Natural killer cell (primary cell): ENCODE measurements around the gene MCM8. TPM values are rescaled to one million over a fixed set of nuclear protein-coding genes. Genes with fewer than 3 reads are reported as not detected.

ENCODE experiments used
- ATAC-seq, 3 donors: fragments of 150-1000 bp in 2 of 3; fragments of 200-7000 bp in 1 of 3; cut with Tn5 transposase; 1 replicate in 1 of 3; 2 replicates in 2 of 3; pipeline ENCODE4 v1.10.0; 2021; ENCODE audit warnings: mild to moderate bottlenecking in 2 of 3, moderate library complexity in 2 of 3
- DNase-seq, 2 donors: peaks; one replicate each; pipeline versions ENCODE4 v3.0.0 to v3.0.0-alpha.2; 2013 to 2021; ENCODE audit warnings: mixed read lengths in 1 of 2
- H3K27ac ChIP-seq: one replicate; pipeline ENCODE4 v1.5.1; 2013; ENCODE audit warnings: mild to moderate bottlenecking, low read length
- H3K27me3 ChIP-seq: one replicate; pipeline ENCODE4 v1.6.1; 2013; ENCODE audit warnings: low read length; ENCODE audit not compliant: control insufficient read depth, insufficient read depth
- H3K36me3 ChIP-seq: one replicate; pipeline ENCODE4 v1.6.1; 2013; ENCODE audit warnings: low read length; ENCODE audit not compliant: control insufficient read depth, insufficient read depth
- H3K4me1 ChIP-seq: one replicate; pipeline ENCODE4 v1.6.1; 2013; ENCODE audit warnings: low read length; ENCODE audit not compliant: control insufficient read depth, insufficient read depth
- H3K4me3 ChIP-seq: one replicate; pipeline ENCODE4 v1.5.1; 2013; ENCODE audit warnings: low read length
- H3K9me3 ChIP-seq: one replicate; pipeline ENCODE4 v1.6.1; 2013; ENCODE audit warnings: low read length; ENCODE audit not compliant: control insufficient read depth, insufficient read depth
- H3K27ac Mint-ChIP-seq, 2 donors: one replicate each; pipeline ENCODE4 v1.8.0; 2022; ENCODE audit warnings: mild to moderate bottlenecking in 2 of 2, mixed read lengths in 2 of 2, moderate library complexity in 1 of 2
- H3K27me3 Mint-ChIP-seq, 2 donors: one replicate each; pipeline ENCODE4 v1.8.0; 2022; ENCODE audit warnings: low read depth in 2 of 2, mixed read lengths in 2 of 2
- H3K36me3 Mint-ChIP-seq: one replicate; pipeline ENCODE4 v1.8.0; 2022; ENCODE audit warnings: mixed read lengths
- H3K4me1 Mint-ChIP-seq, 2 donors: one replicate each; pipeline ENCODE4 v1.8.0; 2022; ENCODE audit warnings: mixed read lengths in 2 of 2
- H3K4me3 Mint-ChIP-seq: one replicate; pipeline ENCODE4 v1.8.0; 2022; ENCODE audit warnings: mild to moderate bottlenecking, moderate library complexity, mixed read lengths
- H3K9me3 Mint-ChIP-seq, 2 donors: one replicate each; pipeline ENCODE4 v1.8.0; 2022; ENCODE audit warnings: mixed read lengths in 2 of 2
- WGBS: methylation state at CpG from one replicate; pipeline ENCODE4 v1.1.7; 2013; ENCODE audit warnings: missing lambda C conversion rate; ENCODE audit not compliant: insufficient coverage; 5-methylcytosine and 5-hydroxymethylcytosine counted together
- intact Hi-C: fragments of 100-400 bp; cut with micrococcal nuclease; formaldehyde crosslinking; loops from one replicate; pipeline ENCODE4 v1.14.2; 2022
- total RNA-seq, 4 donors: library from RNA; stranded (reverse); fragments of 120-200 nt in 1 of 4; gene quantifications; one replicate each; pipeline versions ENCODE4 v1.2.3 to v1.2.4, GENCODE V29; 2013 to 2022
- TF ChIP-seq, protein P1 (sequence below): fragments of 200-600 bp; IDR thresholded peaks from one replicate; pipeline ENCODE4 v1.8.0; 2022; ENCODE audit warnings: antibody characterized with exemption

MCM8 gene
- total RNA-seq, 3 donors from 2014 or later (not counting 1 experiment from before 2014, with no cell fraction given), result 8.1 to 14.3 (median 9.0) TPM

DNA sequence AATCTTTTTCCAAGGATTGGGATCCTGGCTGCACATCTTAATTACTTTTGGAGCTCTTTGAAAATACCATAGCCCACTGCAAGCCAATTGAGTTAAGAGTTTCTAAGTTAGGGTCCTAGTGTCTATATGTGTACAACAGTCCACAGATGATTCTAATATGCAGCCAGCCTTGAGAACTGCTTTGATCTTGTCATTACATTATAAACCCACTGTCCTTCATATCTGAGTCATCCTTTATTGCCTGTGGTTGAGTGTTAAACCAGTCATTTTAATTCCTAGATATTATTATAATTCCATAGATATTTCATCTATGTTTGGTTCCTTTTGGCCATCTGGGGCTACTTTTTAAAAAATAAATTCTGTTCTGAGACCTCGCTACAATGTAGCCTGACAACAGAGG lies 24.1 kb downstream of the MCM8 start:
- Mint-ChIP-seq H3K27ac (no peak overlapping the region), H3K36me3 (peaks cover 14% of the 10 kb centered on the region), H3K4me3 (no peak overlapping the region), H3K4me1 (no peaks in the 10 kb centered on the region), H3K9me3 (no peaks in the 10 kb centered on the region), H3K27me3 (no peaks in the 10 kb centered on the region)
- intact Hi-C loops, result no loop called here
- DNase-seq (no peak), ATAC-seq (no peak)
- Histone ChIP-seq H3K36me3 (peaks cover 19% of the 10 kb centered on the region), H3K9me3 (no peaks in the 10 kb centered on the region), H3K27ac (no peak overlapping the region), H3K4me3 (no peak overlapping the region), H3K4me1 (no peaks in the 10 kb centered on the region), H3K27me3 (no peaks in the 10 kb centered on the region)
- WGBS, result 94% methylated on average over 1 of the region's 1 CpG
- TF ChIP-seq, protein P1, sequence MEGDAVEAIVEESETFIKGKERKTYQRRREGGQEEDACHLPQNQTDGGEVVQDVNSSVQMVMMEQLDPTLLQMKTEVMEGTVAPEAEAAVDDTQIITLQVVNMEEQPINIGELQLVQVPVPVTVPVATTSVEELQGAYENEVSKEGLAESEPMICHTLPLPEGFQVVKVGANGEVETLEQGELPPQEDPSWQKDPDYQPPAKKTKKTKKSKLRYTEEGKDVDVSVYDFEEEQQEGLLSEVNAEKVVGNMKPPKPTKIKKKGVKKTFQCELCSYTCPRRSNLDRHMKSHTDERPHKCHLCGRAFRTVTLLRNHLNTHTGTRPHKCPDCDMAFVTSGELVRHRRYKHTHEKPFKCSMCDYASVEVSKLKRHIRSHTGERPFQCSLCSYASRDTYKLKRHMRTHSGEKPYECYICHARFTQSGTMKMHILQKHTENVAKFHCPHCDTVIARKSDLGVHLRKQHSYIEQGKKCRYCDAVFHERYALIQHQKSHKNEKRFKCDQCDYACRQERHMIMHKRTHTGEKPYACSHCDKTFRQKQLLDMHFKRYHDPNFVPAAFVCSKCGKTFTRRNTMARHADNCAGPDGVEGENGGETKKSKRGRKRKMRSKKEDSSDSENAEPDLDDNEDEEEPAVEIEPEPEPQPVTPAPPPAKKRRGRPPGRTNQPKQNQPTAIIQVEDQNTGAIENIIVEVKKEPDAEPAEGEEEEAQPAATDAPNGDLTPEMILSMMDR, result no peak

DNA sequence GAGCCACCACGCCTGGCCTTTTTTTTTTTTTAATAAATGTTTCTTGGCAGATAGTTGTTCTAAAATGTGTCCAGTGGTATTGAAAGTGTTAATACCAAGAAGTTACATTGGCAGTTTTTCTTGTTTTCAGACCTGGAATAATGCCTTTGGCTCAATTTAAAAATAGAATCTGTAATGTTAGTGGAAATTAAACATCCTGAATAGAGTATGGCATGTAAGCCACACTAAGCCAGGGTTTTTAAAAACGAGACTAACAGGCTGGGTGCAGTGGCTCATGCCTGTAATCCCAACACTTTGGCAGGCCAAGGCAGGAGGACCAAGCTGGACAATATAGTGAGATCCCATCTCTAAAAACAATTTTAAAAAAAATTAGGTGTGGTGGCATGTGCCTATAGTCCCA lies 25.3 kb downstream of the MCM8 start:
- Mint-ChIP-seq H3K4me1 (peaks cover 0 to 3% of the 10 kb centered on the region in 2 donors), H3K27me3 (no peaks in the 10 kb centered on the region), H3K27ac (no peak overlapping the region), H3K9me3 (no peaks in the 10 kb centered on the region), H3K4me3 (no peak overlapping the region), H3K36me3 (peaks cover 20% of the 10 kb centered on the region)
- no peaks in the 10 kb centered on the region for H3K27me3 ChIP-seq
- peaks cover 16% of the 10 kb centered on the region for H3K36me3 ChIP-seq
- TF ChIP-seq, protein P1, result no peak
- H3K4me3 ChIP-seq, result no peak overlapping the region
- 100% methylated on average over 2 of the region's 2 CpGs for WGBS
- intact Hi-C loops, result no loop called here
- DNase-seq, result no peak
- H3K9me3 ChIP-seq, result no peaks in the 10 kb centered on the region
- H3K4me1 ChIP-seq, result no peaks in the 10 kb centered on the region
- no peak for ATAC-seq
- H3K27ac ChIP-seq, result no peak overlapping the region

DNA sequence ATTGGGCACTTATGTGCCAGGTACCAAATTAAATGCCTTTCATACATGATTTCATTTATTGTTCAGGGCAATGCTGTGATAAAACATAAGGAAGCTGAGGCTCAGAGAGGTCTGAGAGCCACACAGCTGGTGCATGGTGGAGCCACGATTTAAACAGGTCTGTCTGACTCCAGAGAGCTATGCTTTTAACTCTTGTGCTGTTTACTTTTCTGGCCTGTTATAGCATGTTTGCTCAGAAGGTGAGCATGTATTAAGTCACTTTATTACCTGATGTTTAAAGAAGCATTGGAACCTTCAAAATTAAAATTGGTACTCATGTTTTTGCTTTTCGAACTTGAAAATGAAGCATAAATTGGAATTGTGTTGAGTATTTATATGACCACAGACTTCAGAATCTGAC lies 26.8 kb downstream of the MCM8 start:
- DNase-seq (no peak), ATAC-seq (no peak)
- TF ChIP-seq, protein P1, result no peak
- no peaks in the 10 kb centered on the region for H3K9me3 Mint-ChIP-seq
- no peaks in the 10 kb centered on the region for H3K4me1 ChIP-seq
- H3K36me3 Mint-ChIP-seq, result peaks cover 20% of the 10 kb centered on the region
- peaks cover 18% of the 10 kb centered on the region for H3K36me3 ChIP-seq
- no peaks in the 10 kb centered on the region for H3K27me3 ChIP-seq
- no peaks in the 10 kb centered on the region for H3K27me3 Mint-ChIP-seq
- H3K9me3 ChIP-seq, result no peaks in the 10 kb centered on the region
- 100% methylated on average over 2 of the region's 2 CpGs for WGBS
- H3K27ac ChIP-seq, result no peak overlapping the region
- peaks cover 0 to 3% of the 10 kb centered on the region in 2 donors for H3K4me1 Mint-ChIP-seq
- no peak overlapping the region for H3K4me3 Mint-ChIP-seq
- no peak overlapping the region for H3K27ac Mint-ChIP-seq
- intact Hi-C loops, result no loop called here
- no peak overlapping the region for H3K4me3 ChIP-seq

DNA sequence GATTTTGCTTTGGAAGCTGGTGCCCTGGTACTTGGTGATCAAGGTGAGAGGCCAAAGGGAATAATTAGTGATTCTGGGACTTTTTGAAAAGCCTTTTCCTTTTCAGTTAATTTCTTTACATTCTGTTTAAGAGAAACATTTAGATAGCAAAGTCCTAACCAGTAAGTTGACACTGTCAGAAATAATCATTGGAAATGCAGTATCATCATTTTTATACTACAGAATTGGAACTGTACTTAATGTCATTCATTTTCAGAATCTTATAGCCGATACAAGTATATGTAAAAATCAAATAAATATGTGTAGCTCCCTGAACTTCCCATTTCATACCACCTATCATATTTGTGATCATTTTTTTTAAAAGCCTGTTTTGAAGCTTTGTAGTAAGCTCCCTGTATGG lies 27.5 kb downstream of the MCM8 start:
- Mint-ChIP-seq H3K4me1 (peaks cover 0 to 3% of the 10 kb centered on the region in 2 donors), H3K4me3 (no peak overlapping the region), H3K27ac (no peak overlapping the region), H3K36me3 (peaks cover 20% of the 10 kb centered on the region), H3K9me3 (no peaks in the 10 kb centered on the region), H3K27me3 (no peaks in the 10 kb centered on the region)
- H3K36me3 ChIP-seq, result peaks cover 21% of the 10 kb centered on the region
- intact Hi-C loops, result no loop called here
- H3K27ac ChIP-seq, result no peak overlapping the region
- H3K27me3 ChIP-seq, result no peaks in the 10 kb centered on the region
- H3K4me1 ChIP-seq, result no peaks in the 10 kb centered on the region
- TF ChIP-seq, protein P1, result no peak
- no CpG with 5 or more reads among the region's 1 CpG for WGBS
- H3K4me3 ChIP-seq, result no peak overlapping the region
- no peaks in the 10 kb centered on the region for H3K9me3 ChIP-seq
- ATAC-seq (no peak), DNase-seq (no peak)
